ENCODE data around the gene CCL19.

The CCL19 gene

GRCh38 chr9:34671307-34671706 is 19.8 kb downstream of the CCL19 start:
- no peaks in the 10 kb centered on the region for H3K9me3 ChIP-seq (ENCODE audit: insufficient read depth, low read length)
- H2AFZ ChIP-seq (ENCODE audit: low read depth, low read length, severe bottlenecking): no peak overlapping the region
- no peaks in the 10 kb centered on the region for H3K27me3 ChIP-seq (ENCODE audit: low read length)
- TF ChIP-seq EZH2phosphoT487 (conservative IDR thresholded peaks at IDR 0.05; ENCODE audit: low read length): no peak
- TF ChIP-seq CTCF (IDR thresholded peaks at IDR 0.05; ENCODE audit: insufficient read depth, low read length, poor library complexity, severe bottlenecking): no peak
- H3K79me2 ChIP-seq (ENCODE audit: insufficient read depth, low read length): no peaks in the 10 kb centered on the region
- H3K9ac ChIP-seq (ENCODE audit: low read length): no peak overlapping the region
- no peaks in the 10 kb centered on the region for H4K20me1 ChIP-seq (ENCODE audit: low read depth, low read length)
- H3K4me2 ChIP-seq (ENCODE audit: low read depth, low read length, poor library complexity, severe bottlenecking): no peak overlapping the region
- peaks cover 1% of the 10 kb centered on the region for H3F3A ChIP-seq (ENCODE audit: insufficient read depth)
- H3K27ac ChIP-seq (ENCODE audit: low read depth, low read length): no peak overlapping the region
- no peak overlapping the region for H3K4me3 ChIP-seq (ENCODE audit: insufficient read depth, low read length, poor library complexity, severe bottlenecking)
- no peaks in the 10 kb centered on the region for H3K9me2 ChIP-seq (replicated peaks; ENCODE audit: insufficient read depth, low read length)
- no peaks in the 10 kb centered on the region for H3K36me3 ChIP-seq (ENCODE audit: low read length)

- Histone ChIP-seq H3K4me3 (ENCODE audit: insufficient read depth, low read length, poor library complexity, severe bottlenecking) (no peak overlapping the region), H4K20me1 (ENCODE audit: low read depth, low read length) (no peaks in the 10 kb centered on the region), H2AFZ (ENCODE audit: low read depth, low read length, severe bottlenecking) (no peak overlapping the region), H3K27ac (ENCODE audit: low read depth, low read length) (no peak overlapping the region), H3K4me2 (ENCODE audit: low read depth, low read length, poor library complexity, severe bottlenecking) (no peak overlapping the region), H3F3A (ENCODE audit: insufficient read depth) (peaks cover 10% of the 10 kb centered on the region), H3K9me2 (replicated peaks; ENCODE audit: insufficient read depth, low read length) (no peaks in the 10 kb centered on the region), H3K9ac (ENCODE audit: low read length) (no peak overlapping the region), H3K9me3 (ENCODE audit: insufficient read depth, low read length) (no peaks in the 10 kb centered on the region), H3K27me3 (ENCODE audit: low read length) (no peaks in the 10 kb centered on the region), H3K36me3 (ENCODE audit: low read length) (no peaks in the 10 kb centered on the region), H3K79me2 (ENCODE audit: insufficient read depth, low read length) (no peaks in the 10 kb centered on the region)
- TF ChIP-seq EZH2phosphoT487 (conservative IDR thresholded peaks at IDR 0.05; ENCODE audit: low read length) (no peak), CTCF (IDR thresholded peaks at IDR 0.05; ENCODE audit: insufficient read depth, low read length, poor library complexity, severe bottlenecking) (no peak)
Measured at GRCh38 chr9:34669809-34670562, 21.1 kb downstream of the CCL19 start.

- H3K9me3 ChIP-seq (ENCODE audit: insufficient read depth, low read length): no peaks in the 10 kb centered on the region
- no peaks in the 10 kb centered on the region for H3K27me3 ChIP-seq (ENCODE audit: low read length)
- peaks cover 16% of the 10 kb centered on the region for H3F3A ChIP-seq (ENCODE audit: insufficient read depth)
- peak overlapping the region; percentile 86 for H3K4me3 ChIP-seq (ENCODE audit: insufficient read depth, low read length, poor library complexity, severe bottlenecking)
- TF ChIP-seq CTCF (IDR thresholded peaks at IDR 0.05; ENCODE audit: insufficient read depth, low read length, poor library complexity, severe bottlenecking) (no peak), EZH2phosphoT487 (conservative IDR thresholded peaks at IDR 0.05; ENCODE audit: low read length) (no peak)
- peak overlapping the region; percentile 72 for H3K27ac ChIP-seq (ENCODE audit: low read depth, low read length)
- H3K79me2 ChIP-seq (ENCODE audit: insufficient read depth, low read length): no peaks in the 10 kb centered on the region
- H4K20me1 ChIP-seq (ENCODE audit: low read depth, low read length): no peaks in the 10 kb centered on the region
- peak overlapping the region; percentile 81 for H3K4me2 ChIP-seq (ENCODE audit: low read depth, low read length, poor library complexity, severe bottlenecking)
- H3K9ac ChIP-seq (ENCODE audit: low read length): peak overlapping the region; percentile 75
- no peaks in the 10 kb centered on the region for H3K9me2 ChIP-seq (replicated peaks; ENCODE audit: insufficient read depth, low read length)
- peak overlapping the region; percentile 91 for H2AFZ ChIP-seq (ENCODE audit: low read depth, low read length, severe bottlenecking)
- no peaks in the 10 kb centered on the region for H3K36me3 ChIP-seq (ENCODE audit: low read length)
Measured at GRCh38 chr9:34665381-34666250, 25.5 kb downstream of the CCL19 start.

All from SU-DHL-6 (cell line).